ENCODE measurements around the gene MINK1. TPM values are rescaled to one million over a fixed set of nuclear protein-coding genes. Genes with fewer than 3 reads are reported as not detected.

The MINK1 gene
- total and polyA plus RNA-seq, 10 of the 15 experiments (the other 5 are each of a cell fraction or from before 2014, with no cell fraction given): 0.08 to 55.6 (median 15.0) TPM

DNA sequence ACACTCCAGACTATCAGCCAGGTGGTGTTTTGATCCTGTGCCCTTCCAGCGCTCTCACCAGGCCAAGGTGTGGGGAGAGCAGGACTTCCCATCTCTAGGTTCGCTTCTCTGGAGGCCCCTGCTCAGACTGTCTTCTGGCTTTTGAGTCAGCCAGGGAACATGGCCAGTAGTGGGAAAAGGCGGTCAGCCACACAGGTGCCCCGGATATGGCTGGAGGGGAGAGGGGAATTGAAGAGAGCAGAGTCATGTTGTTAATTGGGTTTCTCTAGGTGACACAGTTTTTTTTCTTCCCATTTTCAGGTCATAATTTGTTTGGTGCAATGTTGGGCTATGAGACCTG, 1.5 kb downstream of the MINK1 start:
- Histone ChIP-seq H3K27me3 (replicated peaks in 1 of 2; ENCODE audit: control insufficient read depth in 2 of 2, insufficient read depth in 2 of 2, low read length in 1 of 2) (no peaks in the 10 kb centered on the region), H3K36me3 (ENCODE audit: control insufficient read depth in 2 of 2, insufficient read depth in 2 of 2, low read length in 1 of 2) (no peaks in the 10 kb centered on the region; a peak in 2 of 4 replicates), H3K9me3 (replicated peaks; ENCODE audit: control insufficient read depth, insufficient read depth, low read length) (no peaks in the 10 kb centered on the region), H3K27ac (ENCODE audit: control insufficient read depth, insufficient read depth) (no peak overlapping the region), H4K20me1 (ENCODE audit: control insufficient read depth, insufficient read depth) (peaks cover 9% of the 10 kb centered on the region; the same call in 1 of the 2 replicates), H3K4me1 (ENCODE audit: control insufficient read depth, insufficient read depth, low read length) (peaks cover 23% of the 10 kb centered on the region), H3K79me2 (ENCODE audit: control insufficient read depth, insufficient read depth, low read length) (peaks cover 33% of the 10 kb centered on the region), H3K4me2 (ENCODE audit: control insufficient read depth, insufficient read depth) (peak overlapping the region; percentile 73), H3K4me3 (peak overlapping the region; percentile 82), H3K9ac (ENCODE audit: control insufficient read depth, insufficient read depth, low read length) (peak overlapping the region; percentile 65; the same call in 1 of the 2 replicates), H2AFZ (ENCODE audit: control insufficient read depth, low read depth, low read length) (no peak overlapping the region)
- BruUV-seq (replicated peaks): no TSS peak
- RAD21 ChIA-PET (ENCODE audit: unreplicated experiment): interaction anchor here (1.8 to 2.0 kb wide), 2 partner anchors 44 to 124 kb away, joined by 5 to 7 read pairs; partner anchors contain the start of gene ARRB2
- SMC1A ChIA-PET (ENCODE audit: uncharacterized antibody, unreplicated experiment): no interaction called here
- ATAC-seq: no peak
- no peak for DNase-seq (ENCODE audit: low read depth, low spot score)
- FAIRE-seq: no peak
- in situ Hi-C loops (cut with MboI): no loop called here
- POLR2A ChIA-PET: interaction anchor here (0.6 to 1.3 kb wide), 3 partner anchors 23 to 39 kb away, joined by 3 to 5 read pairs (median 4); partner anchors contain the start of gene PSMB6
- intact Hi-C loops (cut with micrococcal nuclease; ENCODE audit: unreplicated experiment): no loop called here
- CTCF ChIA-PET: interaction anchor here (0.6 kb wide), 1 partner anchor 146 kb away, joined by 3 read pairs; no protein-coding TSS in a partner anchor
- WGBS (ENCODE audit: insufficient coverage, insufficient replicate concordance, low lambda C conversion rate, missing lambda C conversion rate): 38% methylated on average over 4 of the region's 4 CpGs
- TF ChIP-seq, protein P1, sequence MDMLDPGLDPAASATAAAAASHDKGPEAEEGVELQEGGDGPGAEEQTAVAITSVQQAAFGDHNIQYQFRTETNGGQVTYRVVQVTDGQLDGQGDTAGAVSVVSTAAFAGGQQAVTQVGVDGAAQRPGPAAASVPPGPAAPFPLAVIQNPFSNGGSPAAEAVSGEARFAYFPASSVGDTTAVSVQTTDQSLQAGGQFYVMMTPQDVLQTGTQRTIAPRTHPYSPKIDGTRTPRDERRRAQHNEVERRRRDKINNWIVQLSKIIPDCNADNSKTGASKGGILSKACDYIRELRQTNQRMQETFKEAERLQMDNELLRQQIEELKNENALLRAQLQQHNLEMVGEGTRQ (IDR thresholded peaks at IDR 0.05; ENCODE audit: borderline replicate concordance, low read depth, low read length): no peak
- TF ChIP-seq, protein P2, sequence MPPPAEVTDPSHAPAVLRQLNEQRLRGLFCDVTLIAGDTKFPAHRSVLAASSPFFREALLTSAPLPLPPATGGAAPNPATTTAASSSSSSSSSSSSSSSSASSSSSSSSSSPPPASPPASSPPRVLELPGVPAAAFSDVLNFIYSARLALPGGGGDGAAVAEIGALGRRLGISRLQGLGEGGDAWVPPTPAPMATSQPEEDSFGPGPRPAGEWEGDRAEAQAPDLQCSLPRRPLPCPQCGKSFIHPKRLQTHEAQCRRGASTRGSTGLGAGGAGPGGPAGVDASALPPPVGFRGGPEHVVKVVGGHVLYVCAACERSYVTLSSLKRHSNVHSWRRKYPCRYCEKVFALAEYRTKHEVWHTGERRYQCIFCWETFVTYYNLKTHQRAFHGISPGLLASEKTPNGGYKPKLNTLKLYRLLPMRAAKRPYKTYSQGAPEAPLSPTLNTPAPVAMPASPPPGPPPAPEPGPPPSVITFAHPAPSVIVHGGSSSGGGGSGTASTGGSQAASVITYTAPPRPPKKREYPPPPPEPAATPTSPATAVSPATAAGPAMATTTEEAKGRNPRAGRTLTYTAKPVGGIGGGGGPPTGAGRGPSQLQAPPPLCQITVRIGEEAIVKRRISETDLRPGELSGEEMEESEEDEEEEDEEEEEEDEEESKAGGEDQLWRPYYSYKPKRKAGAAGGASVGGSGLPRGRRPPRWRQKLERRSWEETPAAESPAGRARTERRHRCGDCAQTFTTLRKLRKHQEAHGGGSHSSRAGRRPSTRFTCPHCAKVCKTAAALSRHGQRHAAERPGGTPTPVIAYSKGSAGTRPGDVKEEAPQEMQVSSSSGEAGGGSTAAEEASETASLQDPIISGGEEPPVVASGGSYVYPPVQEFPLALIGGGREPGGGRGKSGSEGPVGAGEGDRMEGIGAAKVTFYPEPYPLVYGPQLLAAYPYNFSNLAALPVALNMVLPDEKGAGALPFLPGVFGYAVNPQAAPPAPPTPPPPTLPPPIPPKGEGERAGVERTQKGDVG (CRISPR knock-in tag; IDR thresholded peaks at IDR 0.05): no peak
- TF ChIP-seq CUX1 (IDR thresholded peaks at IDR 0.05; ENCODE audit: insufficient replicate concordance, low read depth, low read length) (no peak), REST (IDR thresholded peaks at IDR 0.05; ENCODE audit: low read depth, low read length) (no peak), SUZ12 (IDR thresholded peaks at IDR 0.05; ENCODE audit: unreplicated experiment) (no peak)
